ENCODE results near the gene DZIP1L.

- no peak for TF ChIP-seq CTCF (conservative IDR thresholded peaks at IDR 0.05; ENCODE audit: low read depth, low read length)
- TF ChIP-seq EZH2 (IDR thresholded peaks at IDR 0.05; ENCODE audit: borderline replicate concordance, low read depth, low read length, poor library complexity, severe bottlenecking) = no peak
Measured at GRCh38 chr3:138119423-138119766, 4.0 kb upstream of the DZIP1L start.
